AG10803 (cell line): Measurements from ENCODE around the gene FHIT.
A peak's percentile ranks its signal among the peaks of the same experiment; 100 is the strongest.

Source experiments
- DNase-seq: peaks from one replicate; pipeline ENCODE4 v3.0.0; 2010; ENCODE audit warnings: low read depth
- H3K4me3 ChIP-seq: 2 replicates; pipeline ENCODE4 v1.5.1; 2011; ENCODE audit warnings: mild to moderate bottlenecking, low read length, control low read depth
- TF ChIP-seq, protein P1 (sequence below): conservative IDR thresholded peaks from 2 replicates; pipeline ENCODE4 v1.5.1; 2011; ENCODE audit warnings: mild to moderate bottlenecking, low read length, control low read depth, inconsistent platforms

FHIT gene

GRCh38 chr3:60413551-60413950 is 837.7 kb downstream of the FHIT start:
- H3K4me3 ChIP-seq = no peak overlapping the region
- DNase-seq = no peak
- TF ChIP-seq, protein P1, sequence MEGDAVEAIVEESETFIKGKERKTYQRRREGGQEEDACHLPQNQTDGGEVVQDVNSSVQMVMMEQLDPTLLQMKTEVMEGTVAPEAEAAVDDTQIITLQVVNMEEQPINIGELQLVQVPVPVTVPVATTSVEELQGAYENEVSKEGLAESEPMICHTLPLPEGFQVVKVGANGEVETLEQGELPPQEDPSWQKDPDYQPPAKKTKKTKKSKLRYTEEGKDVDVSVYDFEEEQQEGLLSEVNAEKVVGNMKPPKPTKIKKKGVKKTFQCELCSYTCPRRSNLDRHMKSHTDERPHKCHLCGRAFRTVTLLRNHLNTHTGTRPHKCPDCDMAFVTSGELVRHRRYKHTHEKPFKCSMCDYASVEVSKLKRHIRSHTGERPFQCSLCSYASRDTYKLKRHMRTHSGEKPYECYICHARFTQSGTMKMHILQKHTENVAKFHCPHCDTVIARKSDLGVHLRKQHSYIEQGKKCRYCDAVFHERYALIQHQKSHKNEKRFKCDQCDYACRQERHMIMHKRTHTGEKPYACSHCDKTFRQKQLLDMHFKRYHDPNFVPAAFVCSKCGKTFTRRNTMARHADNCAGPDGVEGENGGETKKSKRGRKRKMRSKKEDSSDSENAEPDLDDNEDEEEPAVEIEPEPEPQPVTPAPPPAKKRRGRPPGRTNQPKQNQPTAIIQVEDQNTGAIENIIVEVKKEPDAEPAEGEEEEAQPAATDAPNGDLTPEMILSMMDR = no peak

DNA sequence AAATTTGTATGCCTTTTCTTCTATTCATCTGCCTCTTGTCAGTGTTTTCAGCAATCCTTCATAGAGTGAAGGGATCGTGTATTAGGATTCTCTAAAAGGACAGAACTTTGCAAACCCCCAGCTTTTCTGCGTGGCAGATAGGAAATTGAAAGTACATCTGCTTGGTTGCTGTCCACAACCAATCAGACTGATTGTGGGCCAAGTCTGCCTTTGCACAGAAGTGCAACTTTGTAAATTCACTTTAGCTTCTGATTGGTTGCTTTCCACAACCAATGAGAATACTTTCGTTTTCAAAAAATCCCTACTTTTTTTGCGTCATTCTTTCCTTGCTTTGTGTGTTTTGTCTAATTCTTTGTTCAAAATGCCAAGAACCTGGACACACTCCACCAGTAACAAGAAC is 847.4 kb downstream of the FHIT start:
- peak; percentile 10 for DNase-seq
- no peak overlapping the region for H3K4me3 ChIP-seq
- TF ChIP-seq, protein P1 = no peak

- H3K4me3 ChIP-seq = no peak overlapping the region
- TF ChIP-seq, protein P1 = no peak
Measured at GRCh38 chr3:60402931-60403330, 848.3 kb downstream of the FHIT start.

DNA sequence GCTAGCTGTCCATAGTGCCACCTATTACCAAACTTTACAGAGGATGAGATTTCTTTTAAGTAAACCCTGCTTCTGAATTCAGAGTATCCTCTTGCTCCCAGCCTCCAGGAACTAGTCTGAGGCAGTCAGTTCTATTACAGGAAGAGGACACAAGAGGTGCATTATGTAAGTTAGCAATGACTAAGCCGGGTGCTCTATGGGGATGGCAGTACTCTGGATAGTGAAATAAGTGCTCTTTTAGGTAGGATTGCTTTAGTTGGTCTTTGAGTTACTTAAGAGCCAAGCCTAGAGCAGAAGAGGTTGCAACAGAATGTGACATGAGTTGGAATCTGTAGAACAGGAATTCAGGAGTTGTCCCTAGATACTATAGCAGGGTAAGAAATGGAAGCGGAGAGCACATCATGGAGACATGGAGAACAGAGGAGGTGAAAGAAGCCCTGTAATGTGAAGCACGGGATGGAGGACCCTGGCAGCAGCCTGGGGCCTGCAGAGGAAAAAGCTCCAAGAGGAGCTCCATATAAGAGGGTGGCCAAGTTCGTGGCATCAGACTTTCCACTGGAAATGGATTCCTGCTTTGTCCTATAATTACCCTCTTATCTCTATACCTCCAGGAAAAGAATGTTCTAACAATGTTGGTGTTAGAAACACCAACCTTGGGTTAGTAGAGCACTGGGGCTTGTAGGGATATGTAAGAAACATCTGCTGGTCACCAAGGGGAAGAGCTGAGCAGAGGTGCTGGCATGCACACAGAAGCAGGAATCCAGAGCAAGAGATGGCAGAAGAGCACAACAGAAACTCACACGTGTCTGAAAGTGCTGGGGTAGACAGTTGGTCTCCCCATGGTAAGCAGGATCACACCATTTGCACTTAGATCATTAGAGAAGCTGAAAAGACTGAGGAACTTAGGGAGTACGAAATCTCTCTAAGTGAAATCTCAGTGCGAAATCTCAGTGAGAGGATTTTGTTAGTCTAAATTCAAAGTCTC is 851.1 kb downstream of the FHIT start:
- TF ChIP-seq, protein P1 = no peak
- peak; percentile 5 for DNase-seq
- H3K4me3 ChIP-seq = no peak overlapping the region

More at GRCh38 chr3:60402931-60403330, 848.3 kb downstream of the FHIT start:
- DNase-seq = no peak

- TF ChIP-seq, protein P1 = no peak
- no peak overlapping the region for H3K4me3 ChIP-seq
- DNase-seq = no peak
Measured at GRCh38 chr3:60399292-60399691, 852.0 kb downstream of the FHIT start.

GRCh38 chr3:60395173-60395762 is 856.0 kb downstream of the FHIT start:
- no peak overlapping the region for H3K4me3 ChIP-seq
- DNase-seq = no peak
- TF ChIP-seq, protein P1 = no peak
